GM21447 (cell line): Measurements from ENCODE around the gene EPDR1.

Experiments used
- ATAC-seq: cut with Tn5 transposase; IDR thresholded peaks from one replicate; pipeline ENCODE4 v1.9.1; 2021; ENCODE audit not compliant: unreplicated experiment

EPDR1 gene

DNA sequence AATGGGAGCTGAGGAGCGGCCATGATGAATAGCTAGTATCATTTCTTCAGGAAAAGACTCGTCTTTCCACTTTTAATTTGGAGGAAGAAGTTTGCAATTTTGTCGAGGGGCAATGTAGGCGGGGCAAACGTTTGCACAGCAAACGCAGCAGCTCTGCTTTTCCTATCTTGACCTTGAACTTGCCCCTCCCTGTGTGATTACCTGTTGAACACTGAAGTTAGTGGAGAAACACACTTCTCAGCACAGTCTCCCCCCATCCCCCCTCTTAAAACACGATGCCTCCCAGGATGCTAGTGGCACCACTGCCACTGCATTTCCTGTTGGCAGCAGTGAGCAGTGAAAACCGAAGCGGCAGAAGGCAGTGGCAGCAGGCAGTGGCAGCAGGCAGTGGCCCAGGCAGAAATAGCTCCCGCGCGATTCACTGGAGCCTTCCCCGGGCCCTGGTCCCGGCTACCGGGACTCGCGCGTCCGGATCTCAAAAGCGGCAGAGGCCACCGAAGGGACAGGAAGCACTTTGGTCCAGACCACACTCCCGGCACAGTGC, at the start of gene EPDR1:
TSS of gene EPDR1 (plus strand) at position 336 of the 544 bp plus-strand sequence. CDS start 300 bp downstream, outside the sequence.
- peak; percentile 59 for ATAC-seq

DNA sequence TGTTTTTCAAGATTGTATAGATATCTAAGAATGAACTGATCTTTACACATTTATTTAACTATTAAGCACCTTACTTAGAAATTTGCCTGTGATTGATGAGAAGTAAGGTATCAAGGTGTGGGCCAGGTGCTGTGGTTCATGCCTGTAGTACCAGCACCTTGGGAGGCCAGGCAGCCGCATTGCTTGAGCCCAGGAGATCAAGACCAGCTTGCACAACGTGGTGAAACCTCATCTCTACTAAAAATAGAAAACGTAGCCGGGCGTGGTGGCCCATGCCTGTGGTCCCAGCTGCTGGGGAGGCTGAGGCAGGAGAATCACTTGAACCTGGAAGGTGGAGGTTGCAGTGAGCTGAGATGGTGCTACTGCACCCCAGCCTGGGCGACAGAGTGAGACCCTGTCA, 38.4 kb upstream of the EPDR1 start:
- ATAC-seq: no peak

DNA sequence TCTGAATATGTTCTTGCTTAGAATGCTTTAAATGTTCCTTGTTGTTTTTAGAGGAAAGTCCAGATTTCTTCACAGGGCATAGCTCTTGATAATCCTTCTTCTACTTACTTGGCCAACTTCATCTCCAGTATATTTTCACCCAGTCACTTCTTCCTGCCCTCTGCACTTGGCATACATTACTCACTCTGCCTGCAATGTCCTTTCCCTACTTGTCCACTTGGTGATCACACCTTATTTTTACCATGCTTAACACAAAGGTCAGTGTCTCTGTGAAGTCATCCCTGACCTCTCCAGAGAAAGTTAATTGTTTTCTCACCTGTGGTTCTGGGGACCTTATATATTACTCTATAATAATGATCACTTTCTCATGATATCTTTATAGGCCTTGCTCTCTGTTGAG, 27.1 kb upstream of the EPDR1 start:
- no peak for ATAC-seq

GRCh38 chr7:37894671-37895070, 25.8 kb upstream of the EPDR1 start:
- ATAC-seq: no peak

DNA sequence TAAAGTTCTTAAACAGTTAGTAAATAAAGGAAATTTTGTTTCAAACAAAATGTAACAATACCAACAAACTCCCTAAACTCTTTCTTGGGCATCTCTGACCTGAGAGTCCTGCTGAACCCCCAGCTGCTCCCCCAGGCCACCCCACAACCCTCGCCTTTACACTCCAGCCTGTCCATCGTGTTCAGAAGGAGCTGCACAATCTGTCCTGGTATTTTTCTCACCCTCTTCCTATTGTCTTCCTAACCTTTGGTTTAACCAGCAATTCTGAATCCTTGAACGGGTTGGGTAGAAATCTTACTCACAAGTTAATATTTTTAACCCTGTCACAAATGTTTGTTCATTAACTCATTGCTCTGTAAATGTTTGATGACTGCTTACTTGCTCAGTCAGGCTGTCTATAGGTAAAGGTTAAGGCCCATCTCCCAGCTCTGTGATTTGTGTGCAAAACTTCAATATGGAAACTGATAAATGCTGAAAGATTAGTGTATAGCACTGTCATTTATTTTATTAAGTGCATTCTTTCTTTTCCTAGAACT, 20.7 kb upstream of the EPDR1 start:
- ATAC-seq: no peak

DNA sequence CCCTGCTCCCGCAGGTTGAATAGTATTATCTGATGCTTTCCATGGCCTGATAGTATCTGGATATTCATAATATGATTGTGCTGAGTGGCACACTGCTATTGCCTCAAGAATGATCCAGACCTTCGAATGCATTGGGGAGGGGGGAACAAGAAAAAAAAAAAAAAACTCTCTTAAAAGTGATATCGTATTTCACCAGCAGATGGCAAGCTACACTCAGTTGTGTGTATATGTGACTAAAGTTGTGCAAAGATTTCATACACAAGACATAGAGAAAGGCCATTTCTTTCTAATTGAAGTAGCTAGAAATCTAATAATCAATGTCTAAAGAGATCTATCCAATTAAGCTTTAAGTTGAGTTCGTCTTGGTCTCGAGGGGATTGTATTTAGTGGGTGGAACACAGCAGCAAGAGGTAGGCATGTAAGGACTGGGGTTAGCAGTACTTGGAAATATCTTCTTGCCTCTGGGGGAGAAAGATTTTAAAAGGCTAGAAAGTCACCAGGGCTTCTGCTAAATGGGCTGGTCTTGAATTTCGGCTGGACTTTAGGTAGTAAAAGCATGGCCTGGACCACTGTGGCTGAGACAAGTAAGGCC, 19.1 kb upstream of the EPDR1 start:
- ATAC-seq: no peak

GRCh38 chr7:37901890-37902524, 18.4 kb upstream of the EPDR1 start:
- ATAC-seq: no peak

DNA sequence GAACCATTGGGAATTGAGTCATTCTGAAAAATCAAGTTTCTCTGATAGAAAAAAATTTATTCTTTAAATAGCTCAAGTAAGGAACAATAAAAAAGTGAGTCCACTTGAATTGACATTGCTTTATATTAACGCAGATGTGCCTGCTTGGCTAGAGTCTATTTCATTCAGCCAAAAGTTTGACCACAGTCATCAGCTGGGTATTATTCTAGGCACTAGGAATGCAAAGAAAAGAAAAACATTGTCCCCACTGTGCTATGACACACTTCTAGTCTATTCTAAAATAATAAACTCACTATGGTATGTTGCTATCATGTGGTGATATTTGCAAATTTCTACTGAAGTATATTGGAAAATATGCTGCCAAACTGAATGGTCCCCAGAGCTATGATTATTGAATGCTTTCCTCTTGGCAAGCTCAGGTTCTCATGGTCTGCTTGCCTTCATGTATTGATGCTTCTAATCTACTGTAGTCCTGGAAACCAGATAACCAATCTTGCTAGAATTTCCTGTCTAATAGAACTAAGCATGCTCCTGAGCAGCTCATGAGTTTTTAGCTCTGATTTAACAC, 12.1 kb upstream of the EPDR1 start:
- ATAC-seq: no peak

GRCh38 chr7:37912756-37913155, 7.7 kb upstream of the EPDR1 start:
- no peak for ATAC-seq

DNA sequence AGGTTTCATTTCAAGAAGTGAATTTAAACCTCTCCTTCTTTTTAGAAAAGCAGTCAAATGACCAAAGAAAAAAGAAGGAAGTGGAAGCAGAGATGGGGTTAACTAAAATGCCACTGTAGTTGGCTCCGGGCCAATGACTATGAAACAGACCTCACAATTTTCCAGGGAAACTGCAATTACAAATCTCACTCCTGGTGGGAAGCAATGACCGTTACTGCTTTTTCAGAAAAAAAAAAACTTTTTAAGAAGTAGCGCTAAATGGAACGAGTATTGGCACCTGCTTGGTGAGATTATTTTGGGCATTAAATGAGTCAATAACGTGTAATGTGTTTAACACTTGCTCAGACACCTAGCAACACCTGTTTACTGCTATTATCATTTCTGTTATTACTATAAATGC, 5.0 kb upstream of the EPDR1 start:
- ATAC-seq: no peak

DNA sequence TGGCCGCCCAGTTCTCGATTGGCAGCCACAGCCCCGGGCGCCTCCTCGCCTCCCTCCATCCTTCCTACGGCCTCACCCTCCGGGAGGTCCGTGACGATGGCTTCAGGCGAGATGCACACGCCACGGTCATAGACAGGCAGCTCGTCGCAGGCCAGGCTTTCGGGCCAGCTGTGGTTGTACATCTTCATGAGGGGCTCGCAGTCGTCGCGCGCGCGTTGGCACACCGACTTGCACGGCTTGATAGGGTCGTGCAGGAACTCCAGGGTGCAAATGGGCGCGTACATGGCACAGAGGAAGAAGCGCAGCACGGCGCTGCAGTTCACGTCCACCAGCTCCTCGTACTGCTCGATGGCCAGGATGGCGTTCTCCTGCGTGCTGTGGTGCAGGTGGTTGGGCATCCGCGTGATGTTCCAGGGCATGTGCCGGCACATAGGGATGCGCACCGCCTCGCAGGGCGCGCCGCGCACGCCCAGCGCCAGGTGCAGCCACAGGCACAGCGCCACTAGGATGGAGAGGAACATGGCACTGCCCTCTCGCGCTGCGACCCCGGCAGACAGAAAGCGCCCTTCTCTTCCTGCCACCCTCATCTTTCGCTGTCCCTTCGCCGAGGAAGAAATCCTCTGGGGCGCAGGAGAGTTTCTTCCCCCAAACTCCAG, 4.3 kb upstream of the EPDR1 start:
- ATAC-seq: no peak

DNA sequence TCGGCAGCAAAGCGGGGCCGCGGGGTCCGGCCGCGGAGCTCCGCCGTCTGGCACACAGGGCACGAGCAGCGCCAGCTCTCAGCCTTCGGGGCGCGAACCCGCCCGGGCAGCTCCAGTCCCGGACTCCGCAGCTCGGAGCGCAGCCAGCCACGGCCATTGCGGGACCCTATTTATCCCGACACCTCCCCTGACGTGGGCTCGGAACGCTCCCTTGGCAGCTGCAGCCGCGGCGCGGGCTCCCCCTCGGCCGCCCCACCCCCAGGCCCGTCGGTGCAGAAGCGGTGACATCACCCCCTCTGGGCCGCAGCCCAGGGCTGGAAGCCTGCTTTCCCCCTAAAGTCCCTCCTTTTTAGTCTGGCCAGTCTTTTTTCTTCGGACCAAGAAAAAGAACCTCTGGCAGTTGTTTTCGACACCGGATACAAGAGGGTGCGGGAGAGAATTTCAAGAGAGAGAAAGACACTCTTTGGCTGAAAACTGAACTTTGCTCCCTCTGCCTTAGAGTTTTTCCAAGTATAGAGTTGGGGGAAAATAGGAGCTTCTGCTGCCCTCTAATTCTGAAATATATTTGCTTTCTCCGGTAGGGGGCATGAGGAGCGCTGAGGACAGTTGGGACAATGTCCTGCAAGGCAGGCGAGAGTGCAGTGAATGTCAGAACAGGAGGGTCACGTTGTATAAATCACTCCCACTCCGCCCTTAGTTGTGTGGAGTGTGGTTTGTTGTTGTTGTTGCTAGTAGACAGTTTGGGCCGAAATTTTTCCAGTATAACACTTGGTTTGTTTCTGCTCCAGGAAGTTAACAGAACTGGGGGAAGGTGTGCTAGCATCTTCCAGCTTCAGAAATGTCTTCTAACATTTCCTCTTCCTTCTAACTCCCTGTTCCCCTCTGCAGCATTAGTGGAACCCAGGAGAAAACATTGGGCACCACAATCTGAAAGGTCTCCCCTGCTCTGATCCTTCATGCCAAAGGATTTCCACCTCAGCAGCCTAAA, 3.5 kb upstream of the EPDR1 start, which contains the start of gene SFRP4:
TSS of gene SFRP4 (minus strand) at position 145 of the 988 bp plus-strand sequence. CDS start 280 bp downstream, outside the sequence.
- ATAC-seq: peak; percentile 37

- ATAC-seq: no peak
Measured at GRCh38 chr7:37918526-37918925, 1.9 kb upstream of the EPDR1 start.

DNA sequence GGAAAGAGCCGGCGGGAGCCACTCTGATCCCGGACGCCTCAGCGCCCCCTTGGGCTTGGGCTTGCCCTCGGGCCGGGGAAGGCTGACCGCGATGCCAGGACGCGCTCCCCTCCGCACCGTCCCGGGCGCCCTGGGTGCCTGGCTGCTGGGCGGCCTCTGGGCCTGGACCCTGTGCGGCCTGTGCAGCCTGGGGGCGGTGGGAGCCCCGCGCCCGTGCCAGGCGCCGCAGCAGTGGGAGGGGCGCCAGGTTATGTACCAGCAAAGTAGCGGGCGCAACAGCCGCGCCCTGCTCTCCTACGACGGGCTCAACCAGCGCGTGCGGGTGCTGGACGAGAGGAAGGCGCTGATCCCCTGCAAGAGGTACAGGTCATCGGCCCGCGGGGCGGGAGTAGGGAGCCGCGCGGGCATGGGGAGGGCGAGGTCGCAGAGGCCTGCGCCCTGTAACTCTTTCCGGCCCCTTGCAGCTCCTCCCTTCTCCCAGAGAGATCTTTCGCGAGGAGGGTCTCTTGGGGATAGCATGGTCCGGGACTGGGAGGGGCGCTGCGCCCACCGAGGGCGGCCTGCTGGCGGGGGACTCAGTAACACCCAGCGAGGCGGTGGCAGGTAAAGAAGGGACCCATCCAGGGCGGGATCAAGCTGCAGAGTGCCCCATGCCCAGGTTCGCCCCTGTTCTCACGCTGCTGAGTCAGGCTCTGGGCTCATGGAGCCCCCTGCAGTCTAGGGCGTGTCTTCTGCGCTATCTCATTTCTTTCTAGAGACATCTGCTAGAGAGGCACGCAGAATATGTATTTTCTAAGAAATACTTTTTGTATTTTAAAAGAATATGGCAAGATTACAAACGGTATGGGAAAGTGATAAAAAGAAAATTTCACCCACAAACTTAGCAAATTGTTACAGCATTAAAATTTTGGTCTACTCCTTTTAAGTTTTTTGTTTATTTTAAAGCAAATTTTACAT, 687 bp downstream of the EPDR1 start:
- ATAC-seq: peak; percentile 45

DNA sequence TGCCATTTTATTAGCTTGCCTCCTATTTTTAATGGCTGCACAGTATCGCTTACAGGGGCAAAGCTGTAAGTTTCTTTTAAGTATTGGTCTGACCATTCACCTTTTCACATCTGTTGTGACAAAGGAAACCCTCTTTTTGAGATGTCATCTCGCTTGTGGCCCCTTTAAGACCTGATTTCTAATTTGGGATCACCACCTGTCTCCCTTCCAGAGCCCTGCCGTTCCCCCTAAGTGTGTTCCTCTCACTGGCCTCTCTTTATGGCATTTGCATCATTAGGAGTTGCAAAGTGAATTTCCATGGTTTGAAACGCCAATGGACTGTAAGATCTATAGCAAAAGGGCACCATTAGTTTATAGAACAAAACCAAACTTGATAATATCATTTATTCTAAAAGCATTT, 1.4 kb downstream of the EPDR1 start:
- ATAC-seq: no peak

GRCh38 chr7:37923996-37924395, 3.6 kb downstream of the EPDR1 start:
- ATAC-seq: no peak

DNA sequence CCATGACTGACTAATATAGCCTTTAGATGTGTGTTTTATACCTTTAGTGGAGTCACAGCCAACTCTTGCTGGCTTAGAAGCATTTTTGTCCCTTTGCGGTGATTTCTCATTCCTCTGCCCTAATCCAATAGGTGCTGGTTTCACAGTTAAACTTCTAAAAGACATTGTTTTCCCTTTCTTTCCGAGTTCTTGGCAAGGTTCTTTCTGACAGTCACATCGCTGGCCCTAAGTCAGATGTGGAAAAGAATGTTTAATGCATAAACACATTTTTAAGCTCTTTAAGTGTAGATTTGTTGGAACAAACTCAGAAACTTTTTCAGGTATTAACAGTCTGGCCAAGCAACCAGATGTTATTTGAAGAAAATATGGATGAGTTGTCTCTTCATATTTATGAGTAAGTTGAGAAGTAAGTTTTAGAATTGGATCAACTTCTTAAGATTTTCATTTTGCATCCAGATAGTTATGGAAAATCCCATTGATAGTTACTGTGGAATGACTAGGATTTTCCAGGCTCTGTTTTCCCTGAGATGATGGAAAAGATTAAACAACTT, 4.1 kb downstream of the EPDR1 start:
- ATAC-seq: no peak

- no peak for ATAC-seq
Measured at GRCh38 chr7:37925620-37926019, 5.2 kb downstream of the EPDR1 start.
